K562 (cell line): Measurements from ENCODE around the gene HOXB4. TPM values are rescaled to one million over a fixed set of nuclear protein-coding genes. Genes with fewer than 3 reads are reported as not detected.
A peak's percentile ranks its signal among the peaks of the same experiment; 100 is the strongest.

Experiments used
- ATAC-seq: fragments of 200-7000 bp; cut with Tn5 transposase; 3 replicates; pipeline ENCODE4 v1.9.1; 2020; ENCODE audit warnings: moderate library complexity
- BruUV-seq: library from RNA; stranded (reverse); fragments of 400-500 nt; replicated peaks from 2 replicates; lab custom pipeline; 2021; lab: Mats Ljungman, UMichigan
- CTCF ChIA-PET: fragments of 300-600 bp; formaldehyde crosslinking; extraction: SDS; loops from one replicate; lab custom pipeline; 2021; ENCODE audit warnings: low intra/inter-chr PET ratio; lab: Yijun Ruan, JAX
- POLR2A ChIA-PET: fragments of 300-600, 350-650 bp; sonication (Branson Sonifier 250); formaldehyde crosslinking; extraction: SDS; loops from one replicate; lab custom pipeline; 2021; ENCODE audit warnings: antibody characterized with exemption, inconsistent platforms; lab: Yijun Ruan, JAX
- DNase-seq, 4 experiments: peaks; one replicate each; pipeline versions ENCODE4 v3.0.0 to v3.0.0-alpha.2; 2011 to 2018; ENCODE audit warnings: low spot score in 3 of 4, mixed read lengths in 3 of 4; ENCODE audit errors: extremely low read depth in 1 of 4
- FAIRE-seq: peaks from 2 replicates; lab custom pipeline; 2011; peaks lifted over from hg19 to GRCh38; lab: Jason Lieb, UNC
- H2AFZ ChIP-seq: 2 replicates; pipeline ENCODE4 v1.6.0; 2011; ENCODE audit warnings: low read depth, low read length, control low read depth, inconsistent platforms
- H3K27ac ChIP-seq: fragments of 200-600 bp; 3 replicates; pipeline ENCODE4 v1.8.0; 2011; ENCODE audit warnings: low read depth, mild to moderate bottlenecking, control low read depth, inconsistent platforms, low read length, moderate library complexity, mixed read lengths; ENCODE audit errors: extremely low read depth
- H3K27me3 ChIP-seq, 2 experiments: fragments of 300-600 bp in 1 of 2; 2 replicates in 1 of 2; 3 replicates in 1 of 2; pipeline versions ENCODE4 v1.6.0 to v1.8.0; 2011; ENCODE audit warnings: inconsistent platforms in 2 of 2, low read length in 2 of 2, mild to moderate bottlenecking in 1 of 2, mixed read lengths in 1 of 2, moderate library complexity in 1 of 2; ENCODE audit not compliant: control insufficient read depth in 2 of 2, insufficient read depth in 2 of 2
- H3K36me3 ChIP-seq: fragments of 300-600 bp; 3 replicates; pipeline ENCODE4 v1.8.0; 2011; ENCODE audit warnings: mild to moderate bottlenecking, low read length, inconsistent platforms; ENCODE audit not compliant: control insufficient read depth, insufficient read depth
- H3K4me1 ChIP-seq, 2 experiments: fragments of 200-600 bp in 1 of 2; replicated peaks in 1 of 2; 2 replicates in 1 of 2; 3 replicates in 1 of 2; pipeline versions ENCODE4 v1.5.1 to v1.8.0; 2011; ENCODE audit warnings: inconsistent platforms in 2 of 2, low read length in 2 of 2, mild to moderate bottlenecking in 1 of 2, mixed read lengths in 1 of 2, moderate library complexity in 1 of 2; ENCODE audit not compliant: control insufficient read depth in 2 of 2, insufficient read depth in 2 of 2
- H3K4me2 ChIP-seq: 2 replicates; pipeline ENCODE4 v1.6.1; 2011; ENCODE audit warnings: low read length, control low read depth, inconsistent platforms, mixed read lengths; ENCODE audit not compliant: insufficient read depth
- H3K4me3 ChIP-seq: fragments of 200-600 bp; sonication (generic), shearing (Covaris generic); 2 replicates; pipeline ENCODE4 v1.5.1; 2016; ENCODE audit warnings: control low read depth, inconsistent platforms
- H3K79me2 ChIP-seq: fragments of 200-600 bp; 3 replicates; pipeline ENCODE4 v1.8.0; 2011; ENCODE audit warnings: low read length, inconsistent platforms; ENCODE audit not compliant: control insufficient read depth, insufficient read depth
- H3K9ac ChIP-seq, 2 experiments: 2 replicates each; pipeline versions ENCODE4 v1.6.0 to v1.6.1; 2011; ENCODE audit warnings: low read depth in 2 of 2, low read length in 2 of 2, control low read depth in 1 of 2, inconsistent platforms in 1 of 2, mild to moderate bottlenecking in 1 of 2, mixed read lengths in 1 of 2; ENCODE audit not compliant: insufficient read depth in 1 of 2
- H3K9me1 ChIP-seq: one replicate; pipeline ENCODE4 v1.6.0; 2011; ENCODE audit warnings: inconsistent platforms, mild to moderate bottlenecking, low read length, moderate library complexity; ENCODE audit not compliant: control insufficient read depth, insufficient read depth
- H3K9me3 ChIP-seq: replicated peaks from 2 replicates; pipeline ENCODE4 v1.5.1; 2011; ENCODE audit warnings: low read depth, low read length, inconsistent platforms; ENCODE audit not compliant: control insufficient read depth, insufficient read depth
- H4K20me1 ChIP-seq: replicated peaks from 2 replicates; pipeline ENCODE4 v1.6.1; 2011; ENCODE audit warnings: low read length, inconsistent platforms, mixed read lengths; ENCODE audit not compliant: control insufficient read depth, insufficient read depth
- EGR1 ChIP-seq: fragments of 450-650 bp; conservative IDR thresholded peaks from 2 replicates; pipeline ENCODE4 v1.6.1; 2017; ENCODE audit warnings: mild to moderate bottlenecking
- PBX2 ChIP-seq, 2 experiments: IDR thresholded peaks in 1 of 2; conservative IDR thresholded peaks in 1 of 2; 2 replicates each; pipeline ENCODE4 v1.6.1; 2016; ENCODE audit warnings: low read depth in 2 of 2, mild to moderate bottlenecking in 1 of 2, missing compliant biosample characterization in 1 of 2, missing genetic modification characterization in 1 of 2, moderate library complexity in 1 of 2
- PHTF2 ChIP-seq: fragments of 250-450 bp; sonication (Bioruptor Pico); IDR thresholded peaks from 2 replicates; pipeline ENCODE4 v1.5.0; 2021; ENCODE audit warnings: mild to moderate bottlenecking
- RBFOX2 ChIP-seq: fragments of 200-400 bp; formaldehyde crosslinking; IDR thresholded peaks from 2 replicates; pipeline ENCODE4 v1.6.1; 2017; ENCODE audit warnings: low read depth, mild to moderate bottlenecking, low read length, moderate library complexity
- RCOR1 ChIP-seq, 2 experiments: IDR thresholded peaks; 2 replicates each; pipeline ENCODE4 v1.6.1; 2012; ENCODE audit warnings: low read depth in 2 of 2, low read length in 2 of 2, borderline replicate concordance in 1 of 2, improper control_type of control experiment in 1 of 2
- SMAD3 ChIP-seq: fragments of 450-650 bp; formaldehyde crosslinking; conservative IDR thresholded peaks from 2 replicates; pipeline ENCODE4 v1.4.0; 2020; ENCODE audit warnings: mild to moderate bottlenecking
- SUPT5H ChIP-seq: fragments of 450-650 bp; IDR thresholded peaks from 2 replicates; pipeline ENCODE4 v1.6.1; 2016
- TRIM25 ChIP-seq: fragments of 450-650 bp; IDR thresholded peaks from 2 replicates; pipeline ENCODE4 v1.7.0; 2016; ENCODE audit warnings: borderline replicate concordance
- ZBTB8A ChIP-seq: fragments of 450-650 bp; IDR thresholded peaks from 2 replicates; pipeline ENCODE4 v1.6.1; 2018; ENCODE audit warnings: mild to moderate bottlenecking, moderate library complexity; ENCODE audit not compliant: partially characterized antibody
- ZC3H11A ChIP-seq: IDR thresholded peaks from 2 replicates; pipeline ENCODE4 v1.6.1; 2012; ENCODE audit warnings: low read depth, low read length, improper control_type of control experiment
- ZNF668 ChIP-seq: fragments of 250-450 bp; sonication (Bioruptor Pico); IDR thresholded peaks from 2 replicates; pipeline ENCODE4 v1.8.0; 2022; ENCODE audit warnings: mild to moderate bottlenecking, inconsistent platforms
- ZNF830 ChIP-seq: fragments of 250-450 bp; sonication (Bioruptor Pico); IDR thresholded peaks from 2 replicates; pipeline ENCODE4 v1.5.0; 2021; ENCODE audit warnings: mild to moderate bottlenecking
- WGBS: fragments of 100-300 bp; shearing (Covaris generic); methylation state at CpG from one replicate; pipeline ENCODE4 v1.1.6; 2016; ENCODE audit warnings: low coverage, mixed read lengths; ENCODE audit not compliant: insufficient coverage; ENCODE audit errors: missing lambda C conversion rate; 5-methylcytosine and 5-hydroxymethylcytosine counted together
- in situ Hi-C: fragments of 300-500 bp; cut with MboI; formaldehyde crosslinking; loops from 4 replicates; pipeline ENCODE4 v1.15.0; 2018; ENCODE audit warnings: inconsistent platforms, mixed read lengths
- intact Hi-C: fragments of 100-400 bp; cut with micrococcal nuclease; formaldehyde crosslinking; loops from 2 replicates; pipeline ENCODE4 v1.14.2; 2022
- polyA plus RNA-seq, 8 experiments: library from polyadenylated mRNA; depleted of rRNA in 4 of 8; stranded (reverse) in 5 of 8; unstranded in 3 of 8; fragments of >200 nt; fragmentation: Nextera tagmentation in 2 of 8; fragmentation: Illumina TruSeq in 1 of 8; extraction: Ambion mirVana in 2 of 8; extraction: Trizol in 1 of 8; gene quantifications; 2 replicates each; pipeline versions ENCODE4 v1.2.1 to v1.2.3, GENCODE V29; 2011 to 2014; ENCODE audit warnings: inconsistent platforms in 1 of 8, missing spikeins in 1 of 8
- total RNA-seq, 7 experiments: library from RNA; depleted of rRNA in 6 of 7; stranded (reverse); fragments of >200 nt in 6 of 7; fragmentation: Illumina TruSeq in 2 of 7; extraction: Trizol in 2 of 7; gene quantifications; 2 replicates each; pipeline versions ENCODE4 v1.2.1 to v1.2.3, GENCODE V29; 2011 to 2021; ENCODE audit warnings: low replicate concordance in 1 of 7
- TF ChIP-seq, protein P1 (sequence below): fragments of 250-450 bp; sonication (Bioruptor Pico); IDR thresholded peaks from 2 replicates; pipeline ENCODE4 v1.4.0; 2020

The HOXB4 gene
- total and polyA plus RNA-seq, 9 of the 15 experiments (the other 6 are each of a cell fraction or from before 2014, with no cell fraction given): 1.6 to 34.9 (median 14.9) TPM

- TF ChIP-seq, protein P1, sequence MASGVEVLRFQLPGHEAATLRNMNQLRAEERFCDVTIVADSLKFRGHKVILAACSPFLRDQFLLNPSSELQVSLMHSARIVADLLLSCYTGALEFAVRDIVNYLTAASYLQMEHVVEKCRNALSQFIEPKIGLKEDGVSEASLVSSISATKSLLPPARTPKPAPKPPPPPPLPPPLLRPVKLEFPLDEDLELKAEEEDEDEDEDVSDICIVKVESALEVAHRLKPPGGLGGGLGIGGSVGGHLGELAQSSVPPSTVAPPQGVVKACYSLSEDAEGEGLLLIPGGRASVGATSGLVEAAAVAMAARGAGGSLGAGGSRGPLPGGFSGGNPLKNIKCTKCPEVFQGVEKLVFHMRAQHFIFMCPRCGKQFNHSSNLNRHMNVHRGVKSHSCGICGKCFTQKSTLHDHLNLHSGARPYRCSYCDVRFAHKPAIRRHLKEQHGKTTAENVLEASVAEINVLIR (CRISPR knock-in tag): no peak
Measured at GRCh38 chr17:48618256-48618896, 40.2 kb upstream of the HOXB4 start (continued).

GRCh38 chr17:48617471-48618255 lies 39.5 kb upstream of the HOXB4 start:
- in situ Hi-C loops (no loop called here), intact Hi-C loops (no loop called here)
- CTCF ChIA-PET: interaction anchor here (0.6 to 2.2 kb wide), 12 partner anchors 17 to 590 kb away, joined by 3 to 10 read pairs (median 4); partner anchors contain the start of gene HOXB5
- no peak for DNase-seq
- POLR2A ChIA-PET: interaction anchor here (0.5 to 1.9 kb wide), 10 partner anchors 9 to 422 kb away, joined by 3 to 8 read pairs (median 3); partner anchors contain the start of gene HOXB9
- BruUV-seq: no TSS peak
- no peak overlapping the region for H3K27ac ChIP-seq
- H3K4me2 ChIP-seq: 0 out of 2 replicates have a peak overlapping the region, but pooled peaks have one; percentile 76
- H3K9ac ChIP-seq: peak overlapping the region; percentile 2 to 24; a peak in 2 of 4 replicates
- peaks cover 29% of the 10 kb centered on the region for H4K20me1 ChIP-seq
- no peaks in the 10 kb centered on the region for H3K27me3 ChIP-seq
- H3K9me1 ChIP-seq: no peaks in the 10 kb centered on the region
- no peak for ATAC-seq
- WGBS: 90% methylated on average over 25 of the region's 43 CpGs
- peaks cover 59% of the 10 kb centered on the region for H3K79me2 ChIP-seq
- H3K9me3 ChIP-seq: no peaks in the 10 kb centered on the region
- no peak overlapping the region for H3K4me3 ChIP-seq
- H3K4me1 ChIP-seq: peaks cover 37 to 41% of the 10 kb centered on the region in 2 experiments; a peak in 4 of 5 replicates
- FAIRE-seq: no peak
- peaks cover 36% of the 10 kb centered on the region for H3K36me3 ChIP-seq
- no peak overlapping the region for H2AFZ ChIP-seq
- TF ChIP-seq PBX2 (CRISPR knock-in tag; IDR thresholded peaks at IDR 0.05; ENCODE audit: low read depth) (no peak), PBX2 (tag; conservative IDR thresholded peaks at IDR 0.05; ENCODE audit: low read depth) (no peak), SUPT5H (no peak), RBFOX2 (peak; percentile 47; the same call in 1 of the 2 replicates), RCOR1 (IDR thresholded peaks at IDR 0.05; ENCODE audit: borderline replicate concordance in 1 of 2, low read depth in 2 of 2, low read length in 2 of 2) (no peak), ZNF830 (CRISPR knock-in tag) (no peak), EGR1 (0 out of 2 replicates have a peak, but pooled peaks have one; percentile 9), ZBTB8A (no peak), TRIM25 (no peak), SMAD3 (CRISPR knock-in tag) (no peak), ZC3H11A (no peak), ZNF668 (CRISPR knock-in tag) (no peak), PHTF2 (CRISPR knock-in tag) (no peak)
